Ascending aorta (tissue), 2 donors: Measurements from ENCODE around the gene TRMT61A. TPM values are rescaled to one million over a fixed set of nuclear protein-coding genes. Genes with fewer than 3 reads are reported as not detected.
A peak's percentile ranks its signal among the peaks of the same experiment; 100 is the strongest.

Experiments used
- DNase-seq, 2 donors: peaks; one replicate each; pipeline ENCODE4 v3.0.0-alpha.2; 2019; ENCODE audit warnings: low spot score in 2 of 2
- H3K27ac ChIP-seq, 2 donors: fragments of 200-600 bp; sonication (generic); one replicate each; pipeline ENCODE4 v1.5.1; 2016 to 2017; ENCODE audit warnings: mild to moderate bottlenecking in 1 of 2
- H3K27me3 ChIP-seq: fragments of 200-600 bp; sonication (generic); one replicate; pipeline ENCODE4 v1.5.1; 2017
- H3K36me3 ChIP-seq, 2 donors: fragments of 200-600 bp; sonication (generic); one replicate each; pipeline ENCODE4 v1.5.1; 2016
- H3K4me1 ChIP-seq, 2 donors: fragments of 200-600 bp; sonication (generic); one replicate each; pipeline ENCODE4 v1.5.1; 2016 to 2017; ENCODE audit warnings: mild to moderate bottlenecking in 1 of 2
- H3K4me3 ChIP-seq, 2 donors: fragments of 200-600 bp; sonication (generic); one replicate each; pipeline ENCODE4 v1.5.1; 2016 to 2017; ENCODE audit warnings: mild to moderate bottlenecking in 1 of 2
- H3K9me3 ChIP-seq, 2 donors: fragments of 200-600 bp; sonication (generic); one replicate each; pipeline ENCODE4 v1.5.1; 2016
- CTCF ChIP-seq, 3 experiments: fragments of 200-600 bp in 2 of 3; fragments of 450-650 bp in 1 of 3; sonication (generic) in 2 of 3; IDR thresholded peaks; one replicate each; pipeline ENCODE4 v1.5.1; 2016 to 2019; ENCODE audit warnings: antibody characterized with exemption in 3 of 3, mild to moderate bottlenecking in 1 of 3, moderate library complexity in 1 of 3
- intact Hi-C: fragments of 100-400 bp; cut with DNase I; formaldehyde crosslinking; loops from one replicate; pipeline ENCODE4 v1.15.1; 2023
- total RNA-seq: library from RNA; depleted of rRNA; stranded (reverse); fragments of >200 nt; gene quantifications from one replicate; pipeline ENCODE4 v1.1.0, GENCODE V29; 2016

TRMT61A gene
- total RNA-seq, 1 donor from 2014 or later: 31.2 TPM

- Histone ChIP-seq H3K4me3 (no peak overlapping the region), H3K4me1 (peaks cover 43 to 44% of the 10 kb centered on the region in 2 donors), H3K9me3 (no peaks in the 10 kb centered on the region), H3K27me3 (no peaks in the 10 kb centered on the region), H3K27ac (peak overlapping the region; percentile 83 to 84), H3K36me3 (peaks cover 9 to 19% of the 10 kb centered on the region in 2 donors)
- DNase-seq: no peak
- intact Hi-C loops: no loop called here
- TF ChIP-seq CTCF (IDR thresholded peaks at IDR 0.05): no peak
Observed at GRCh38 chr14:103538291-103539055, 9.5 kb downstream of the TRMT61A start.

DNA sequence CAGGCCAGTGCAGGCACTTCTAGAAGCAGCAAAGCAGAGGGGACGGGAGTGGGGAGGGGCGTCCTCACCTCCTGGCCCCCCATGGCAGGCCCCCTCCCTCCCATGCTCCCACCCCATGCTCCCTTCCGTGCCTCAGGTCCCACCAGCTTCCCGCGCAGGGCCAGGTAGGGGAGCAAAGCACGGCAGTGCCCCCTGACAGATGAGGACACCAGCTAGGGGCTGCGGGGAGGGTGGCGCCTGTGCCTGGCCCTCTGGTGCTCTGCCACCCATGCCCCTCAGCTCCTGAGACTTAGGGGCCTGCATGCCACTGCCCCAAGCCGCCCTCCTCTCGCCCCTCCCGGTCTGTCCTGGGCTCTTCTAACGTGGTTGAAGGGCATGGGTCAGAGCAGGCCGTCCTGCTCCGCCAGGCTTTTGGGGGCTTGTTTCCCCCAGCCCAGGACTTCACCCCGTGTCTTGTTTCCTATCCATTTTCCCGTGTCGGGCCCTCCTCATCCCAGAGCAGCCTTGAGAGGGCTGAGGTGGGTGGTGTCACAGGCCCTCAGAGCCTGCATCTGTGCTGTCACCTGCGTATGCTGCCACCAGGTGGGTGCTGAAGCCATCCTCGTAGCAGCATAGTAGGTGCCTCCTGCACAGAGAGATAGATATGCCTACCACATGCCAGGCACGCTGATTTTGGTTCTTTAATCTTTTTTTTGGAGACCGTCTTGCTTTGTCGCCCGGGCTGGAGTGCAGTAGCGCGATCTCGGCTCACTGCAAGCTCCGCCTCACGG is 10.2 kb downstream of the TRMT61A start:
- intact Hi-C loops: no loop called here
- H3K36me3 ChIP-seq: peaks cover 9 to 17% of the 10 kb centered on the region in 2 donors
- peaks cover 51 to 52% of the 10 kb centered on the region in 2 donors for H3K4me1 ChIP-seq
- no peak for TF ChIP-seq CTCF (IDR thresholded peaks at IDR 0.05)
- no peaks in the 10 kb centered on the region for H3K27me3 ChIP-seq
- DNase-seq: no peak
- no peak overlapping the region for H3K4me3 ChIP-seq
- no peaks in the 10 kb centered on the region for H3K9me3 ChIP-seq
- peak overlapping the region; percentile 83 to 84 for H3K27ac ChIP-seq

DNA sequence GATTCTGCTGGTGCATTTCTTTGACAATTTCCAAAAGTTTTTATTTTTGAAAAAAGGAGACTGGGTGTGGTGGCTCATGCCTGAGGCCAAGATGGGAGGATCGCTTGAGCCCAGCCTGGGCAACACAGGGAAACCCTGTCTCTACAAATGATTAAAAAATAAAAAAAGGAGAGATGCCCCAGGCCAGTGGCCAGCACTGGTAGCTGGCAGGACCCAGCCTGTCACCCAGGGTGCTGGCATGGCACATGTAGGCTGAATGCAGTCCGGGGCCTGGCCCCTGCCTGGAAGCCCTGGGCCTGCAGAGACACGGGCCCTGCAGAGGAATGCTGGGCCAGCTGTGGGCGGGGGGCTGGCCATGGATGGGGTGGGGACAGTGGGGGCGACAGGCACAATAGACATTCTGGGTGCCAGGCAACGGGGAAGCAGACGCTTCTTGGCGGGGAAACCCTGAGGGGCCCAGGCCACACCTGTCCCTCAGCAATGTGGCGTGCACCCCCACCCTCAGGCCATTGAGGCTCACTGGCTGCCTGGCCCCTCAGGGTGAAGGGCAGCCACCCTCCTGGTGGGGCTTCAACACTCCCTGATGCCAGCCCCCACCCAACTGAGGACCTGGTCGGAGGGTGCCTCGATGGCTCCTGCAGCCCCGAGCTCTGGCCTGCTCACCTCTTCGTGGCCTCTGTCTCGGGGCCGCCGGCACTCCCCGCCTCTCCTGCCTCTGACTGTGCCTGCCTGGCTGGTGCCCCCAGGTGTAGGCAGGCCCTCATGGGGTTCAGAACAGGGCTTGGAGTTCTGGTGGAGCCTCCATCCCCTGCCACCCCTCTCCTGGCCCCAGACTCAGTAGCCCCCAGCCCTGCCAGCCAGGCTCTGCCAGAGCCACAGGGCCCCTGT is 12.1 kb downstream of the TRMT61A start:
- peak overlapping the region; percentile 2 to 11 for H3K4me3 ChIP-seq
- no peak for TF ChIP-seq CTCF (IDR thresholded peaks at IDR 0.05)
- H3K27me3 ChIP-seq: no peaks in the 10 kb centered on the region
- intact Hi-C loops: loop anchor here (1.0 kb wide), 1 partner anchor 20 kb away; no protein-coding TSS in a partner anchor
- no peak for DNase-seq
- peak overlapping the region; percentile 66 to 88 for H3K27ac ChIP-seq
- peaks cover 0 to 3% of the 10 kb centered on the region in 2 donors for H3K36me3 ChIP-seq
- H3K9me3 ChIP-seq: no peaks in the 10 kb centered on the region
- H3K4me1 ChIP-seq: peaks cover 57 to 60% of the 10 kb centered on the region in 2 donors

DNA sequence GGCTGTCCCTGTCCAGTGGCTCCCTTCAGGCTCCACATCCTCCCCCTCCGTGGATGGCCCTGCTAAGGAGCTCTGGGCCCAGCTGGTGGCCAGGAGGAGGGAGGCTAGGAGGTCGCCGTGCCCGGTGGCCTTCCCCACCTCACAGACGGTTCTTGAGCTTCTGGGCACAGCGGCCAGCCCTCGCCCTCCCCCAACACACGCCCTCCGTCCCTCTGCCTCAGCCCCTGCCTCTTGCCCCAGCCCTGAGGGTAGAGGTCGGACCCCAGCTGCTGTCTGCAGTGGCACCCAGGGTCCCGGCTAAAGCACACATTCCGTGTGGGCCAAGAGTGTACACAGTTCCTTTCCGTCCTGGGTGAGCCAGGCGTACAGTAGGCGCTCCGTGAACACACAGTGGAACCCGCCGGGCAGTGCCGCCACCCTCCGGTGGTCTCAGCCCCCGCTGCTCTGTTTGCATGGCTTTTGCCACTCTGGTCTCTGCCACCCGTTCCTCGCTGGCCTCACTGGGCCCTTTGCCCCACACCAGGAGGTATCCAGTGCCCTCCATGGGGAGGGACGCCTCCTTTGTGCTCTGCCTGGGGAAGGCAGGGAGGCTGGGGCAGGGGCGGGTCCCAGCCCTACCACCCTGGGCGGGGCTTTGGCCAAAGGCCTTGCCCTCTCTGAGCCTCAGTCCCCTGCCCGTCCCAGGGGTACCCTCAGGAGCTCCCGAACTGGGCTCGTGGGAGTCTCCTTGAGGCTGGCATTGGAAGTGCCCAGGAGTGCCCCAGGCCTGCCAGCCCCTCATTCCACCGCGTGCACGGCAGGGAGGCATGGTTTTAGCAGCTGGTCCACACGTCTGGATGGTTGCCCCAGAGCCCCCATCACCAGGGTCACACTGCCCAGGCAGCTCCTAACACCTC is 13.0 kb downstream of the TRMT61A start:
- no peaks in the 10 kb centered on the region for H3K36me3 ChIP-seq
- intact Hi-C loops: no loop called here
- no peaks in the 10 kb centered on the region for H3K9me3 ChIP-seq
- peaks cover 57 to 66% of the 10 kb centered on the region in 2 donors for H3K4me1 ChIP-seq
- H3K27ac ChIP-seq: peak overlapping the region; percentile 66 to 88
- peak in 1 of 3 experiments; percentile 22 for TF ChIP-seq CTCF (IDR thresholded peaks at IDR 0.05)
- H3K4me3 ChIP-seq: no peak overlapping the region
- H3K27me3 ChIP-seq: no peaks in the 10 kb centered on the region
- no peak for DNase-seq
